Osteoblast (primary cell): Measurements from ENCODE around the gene ZNF570. TPM values are rescaled to one million over a fixed set of nuclear protein-coding genes. Genes with fewer than 3 reads are reported as not detected.

Experiments used
- DNase-seq: peaks from one replicate; pipeline ENCODE4 v3.0.0; 2011; ENCODE audit warnings: low spot score, mixed read lengths; ENCODE audit not compliant: insufficient read length; ENCODE audit errors: missing footprints
- H2AFZ ChIP-seq: 2 replicates; pipeline ENCODE4 v1.6.0; 2011; ENCODE audit warnings: mild to moderate bottlenecking, low read length
- H3K27ac ChIP-seq: 2 replicates; pipeline ENCODE4 v1.5.1; 2011; ENCODE audit warnings: mild to moderate bottlenecking, low read depth, low read length, moderate library complexity
- H3K27me3 ChIP-seq: 2 replicates; pipeline ENCODE4 v1.6.0; 2012; ENCODE audit warnings: mild to moderate bottlenecking, control low read depth, inconsistent platforms, low read length, moderate library complexity; ENCODE audit not compliant: insufficient read depth
- H3K36me3 ChIP-seq: 2 replicates; pipeline ENCODE4 v1.5.1; 2011; ENCODE audit warnings: mild to moderate bottlenecking, low read length, control low read depth, moderate library complexity; ENCODE audit not compliant: insufficient read depth
- H3K4me1 ChIP-seq: 2 replicates; pipeline ENCODE4 v1.5.1; 2011; ENCODE audit warnings: mild to moderate bottlenecking, low read length, control low read depth, moderate library complexity; ENCODE audit not compliant: insufficient read depth
- H3K4me2 ChIP-seq: 2 replicates; pipeline ENCODE4 v1.6.0; 2011; ENCODE audit warnings: mild to moderate bottlenecking, low read length; ENCODE audit not compliant: insufficient read depth
- H3K4me3 ChIP-seq: fragments of 200-600 bp; sonication (generic); 3 replicates; pipeline ENCODE4 v1.5.1; 2012; ENCODE audit warnings: mild to moderate bottlenecking, low read length, inconsistent platforms; ENCODE audit not compliant: insufficient read depth
- H3K79me2 ChIP-seq: 2 replicates; pipeline ENCODE4 v1.6.0; 2012; ENCODE audit warnings: mild to moderate bottlenecking, low read length, control low read depth, inconsistent platforms; ENCODE audit not compliant: insufficient read depth
- H3K9me3 ChIP-seq: 2 replicates; pipeline ENCODE4 v1.5.1; 2011; ENCODE audit warnings: low read depth, low read length, control low read depth
- H4K20me1 ChIP-seq: 2 replicates; pipeline ENCODE4 v1.6.0; 2012; ENCODE audit warnings: mild to moderate bottlenecking, low read length, control low read depth; ENCODE audit not compliant: insufficient read depth
- total RNA-seq: library from RNA; depleted of rRNA; stranded (reverse); fragments of >200 nt; gene quantifications from 2 replicates; pipeline ENCODE4 v1.2.3, GENCODE V29; 2012
- TF ChIP-seq, protein P1 (sequence below): IDR thresholded peaks from 2 replicates; pipeline ENCODE4 v1.5.1; 2011; ENCODE audit warnings: mild to moderate bottlenecking, low read depth, low read length, moderate library complexity; ENCODE audit errors: extremely low read depth

The ZNF570 gene
- 6.9 and 12.4 TPM in 2 replicates for total RNA-seq

GRCh38 chr19:37468961-37469777, at the start of gene ZNF570:
Gene ZNF570, plus strand, starts transcription at chr19:37469356. Its CDS starts 999 bp downstream, at chr19:37470355.
- H4K20me1 ChIP-seq, result no peaks in the 10 kb centered on the region
- H3K4me3 ChIP-seq, result peak within 1 kb of the TSS; percentile 83
- H3K4me2 ChIP-seq, result peak within 1 kb of the TSS; percentile 93
- peaks cover 32% of the 10 kb centered on the region for H3K79me2 ChIP-seq
- H3K36me3 ChIP-seq, result peaks cover 15% of the 10 kb centered on the region
- peak within 1 kb of the TSS; percentile 68 for H3K27ac ChIP-seq
- peak within 1 kb of the TSS; percentile 96 for H2AFZ ChIP-seq
- TF ChIP-seq, protein P1, sequence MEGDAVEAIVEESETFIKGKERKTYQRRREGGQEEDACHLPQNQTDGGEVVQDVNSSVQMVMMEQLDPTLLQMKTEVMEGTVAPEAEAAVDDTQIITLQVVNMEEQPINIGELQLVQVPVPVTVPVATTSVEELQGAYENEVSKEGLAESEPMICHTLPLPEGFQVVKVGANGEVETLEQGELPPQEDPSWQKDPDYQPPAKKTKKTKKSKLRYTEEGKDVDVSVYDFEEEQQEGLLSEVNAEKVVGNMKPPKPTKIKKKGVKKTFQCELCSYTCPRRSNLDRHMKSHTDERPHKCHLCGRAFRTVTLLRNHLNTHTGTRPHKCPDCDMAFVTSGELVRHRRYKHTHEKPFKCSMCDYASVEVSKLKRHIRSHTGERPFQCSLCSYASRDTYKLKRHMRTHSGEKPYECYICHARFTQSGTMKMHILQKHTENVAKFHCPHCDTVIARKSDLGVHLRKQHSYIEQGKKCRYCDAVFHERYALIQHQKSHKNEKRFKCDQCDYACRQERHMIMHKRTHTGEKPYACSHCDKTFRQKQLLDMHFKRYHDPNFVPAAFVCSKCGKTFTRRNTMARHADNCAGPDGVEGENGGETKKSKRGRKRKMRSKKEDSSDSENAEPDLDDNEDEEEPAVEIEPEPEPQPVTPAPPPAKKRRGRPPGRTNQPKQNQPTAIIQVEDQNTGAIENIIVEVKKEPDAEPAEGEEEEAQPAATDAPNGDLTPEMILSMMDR, result no peak
- no peaks in the 10 kb centered on the region for H3K9me3 ChIP-seq
- H3K27me3 ChIP-seq, result no peaks in the 10 kb centered on the region
- no peaks in the 10 kb centered on the region for H3K4me1 ChIP-seq
- DNase-seq, result peak; percentile 92

GRCh38 chr19:37452500-37453245, 16.5 kb upstream of the ZNF570 start:
- DNase-seq, result no peak
- H3K4me1 ChIP-seq, result no peaks in the 10 kb centered on the region
- no peak overlapping the region for H3K4me2 ChIP-seq
- TF ChIP-seq, protein P1, result no peak
- no peaks in the 10 kb centered on the region for H3K36me3 ChIP-seq
- H3K27ac ChIP-seq, result no peak overlapping the region
- no peak overlapping the region for H3K4me3 ChIP-seq
- H3K27me3 ChIP-seq, result no peaks in the 10 kb centered on the region
- H2AFZ ChIP-seq, result no peak overlapping the region
- H3K79me2 ChIP-seq, result no peaks in the 10 kb centered on the region
- peaks cover 6% of the 10 kb centered on the region for H3K9me3 ChIP-seq
- H4K20me1 ChIP-seq, result no peaks in the 10 kb centered on the region

GRCh38 chr19:37466277-37466797, 2.8 kb upstream of the ZNF570 start:
- H3K4me3 ChIP-seq, result peak overlapping the region; percentile 91
- peaks cover 19% of the 10 kb centered on the region for H3K79me2 ChIP-seq
- peak overlapping the region; percentile 74 for H3K27ac ChIP-seq
- H2AFZ ChIP-seq, result peak overlapping the region; percentile 94
- H3K4me1 ChIP-seq, result no peaks in the 10 kb centered on the region
- peaks cover 19% of the 10 kb centered on the region for H3K36me3 ChIP-seq
- H3K27me3 ChIP-seq, result no peaks in the 10 kb centered on the region
- peak overlapping the region; percentile 81 for H3K4me2 ChIP-seq
- no peaks in the 10 kb centered on the region for H3K9me3 ChIP-seq
- no peaks in the 10 kb centered on the region for H4K20me1 ChIP-seq
- peak; percentile 43 for DNase-seq
- TF ChIP-seq, protein P1, result no peak
